Subcutaneous adipose tissue (tissue), 4 donors: Measurements from ENCODE around the gene GID8. TPM values are rescaled to one million over a fixed set of nuclear protein-coding genes. Genes with fewer than 3 reads are reported as not detected.

Experiments used
- CTCF ChIP-seq: fragments of 450-650 bp; IDR thresholded peaks from one replicate; pipeline ENCODE4 v1.5.1; 2016; ENCODE audit warnings: low read depth, mild to moderate bottlenecking, control low read depth, antibody characterized with exemption, moderate library complexity
- total RNA-seq, 4 donors: library from RNA; depleted of rRNA; stranded (reverse); fragments of >200 nt; gene quantifications; one replicate each; pipeline ENCODE4 v1.1.0, GENCODE V29; 2016

Gene GID8
- total RNA-seq, 4 donors from 2014 or later, result 15.3 to 32.2 (median 23.6) TPM

GRCh38 chr20:62967628-62968351, 29.8 kb downstream of the GID8 start:
- no peak for TF ChIP-seq CTCF

GRCh38 chr20:62968378-62969178, 30.6 kb downstream of the GID8 start:
- TF ChIP-seq CTCF, result no peak

GRCh38 chr20:62969179-62969760, 31.3 kb downstream of the GID8 start:
- no peak for TF ChIP-seq CTCF

GRCh38 chr20:62969939-62970306, 32.0 kb downstream of the GID8 start:
- no peak for TF ChIP-seq CTCF

GRCh38 chr20:62970307-62971210, 32.6 kb downstream of the GID8 start:
- no peak for TF ChIP-seq CTCF

- no peak for TF ChIP-seq CTCF
Observed at GRCh38 chr20:62971211-62971949, 33.4 kb downstream of the GID8 start.
